Measurements from ENCODE around the gene PCDHB1. TPM values are rescaled to one million over a fixed set of nuclear protein-coding genes. Genes with fewer than 3 reads are reported as not detected.

Gene PCDHB1
- total RNA-seq, 1 donor from 2014 or later: not detected

DNA sequence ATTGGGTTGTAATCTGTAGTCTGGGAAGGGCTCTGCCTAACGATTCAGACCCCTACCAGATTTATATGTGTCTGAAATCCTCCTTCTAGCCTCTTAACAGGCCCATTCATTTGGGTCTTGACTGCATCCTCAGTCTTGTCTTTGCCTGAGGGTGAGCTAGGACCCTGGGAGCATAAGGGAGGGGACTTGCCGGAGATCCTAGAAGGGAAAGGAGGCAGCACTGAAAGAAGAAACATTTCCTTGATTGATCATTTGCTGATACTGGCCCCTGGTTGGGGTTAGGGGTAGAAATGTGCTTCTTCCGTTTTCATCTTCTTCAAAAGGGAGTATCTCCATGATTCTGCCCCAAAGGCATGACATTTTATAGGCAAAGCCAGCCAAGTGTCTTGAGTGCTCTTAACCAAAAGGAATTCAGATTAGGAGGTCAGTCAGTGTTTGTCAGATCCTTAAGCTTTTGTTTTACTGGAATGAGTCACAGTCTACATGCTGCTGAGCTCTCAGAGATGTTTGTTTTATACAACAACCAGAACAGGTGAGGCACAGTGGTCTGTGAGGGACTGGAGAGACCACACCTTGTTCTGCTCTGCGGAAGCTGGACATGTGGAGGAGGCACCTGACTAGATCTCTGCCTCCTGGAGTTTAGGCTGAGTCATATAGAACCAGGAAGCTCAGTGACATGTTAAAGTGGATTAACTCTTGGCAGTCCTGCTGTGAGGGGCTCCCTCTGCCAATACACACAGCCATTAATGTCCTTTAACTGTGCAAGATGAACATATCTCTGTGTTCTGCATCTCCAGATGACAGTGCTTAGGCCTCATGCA, 47.2 kb upstream of the PCDHB1 start:
- H3K36me3 Mint-ChIP-seq (ENCODE audit: low read depth, unreplicated experiment): peaks cover 3% of the 10 kb centered on the region
- no peak for FAIRE-seq
- no peaks in the 10 kb centered on the region for H3K4me1 ChIP-seq (ENCODE audit: insufficient read depth, low read length)
- no peaks in the 10 kb centered on the region for H3K79me2 ChIP-seq (ENCODE audit: insufficient read depth, low read length)
- no peak overlapping the region for H3K9ac ChIP-seq (ENCODE audit: low read length)
- H3K27me3 Mint-ChIP-seq (ENCODE audit: low read depth, unreplicated experiment): no peaks in the 10 kb centered on the region
- H3K4me1 Mint-ChIP-seq (ENCODE audit: low read depth, unreplicated experiment): peaks cover 14% of the 10 kb centered on the region
- no peaks in the 10 kb centered on the region for H3K36me3 ChIP-seq (ENCODE audit: insufficient read depth, low read length)
- no peak overlapping the region for H2AFZ ChIP-seq (ENCODE audit: low read depth, low read length)
- no peak overlapping the region for H3K27ac ChIP-seq (ENCODE audit: low read depth, low read length)
- no peak for TF ChIP-seq EZH2 (IDR thresholded peaks at IDR 0.05; ENCODE audit: insufficient read depth, low read length)
- TF ChIP-seq, protein P1, sequence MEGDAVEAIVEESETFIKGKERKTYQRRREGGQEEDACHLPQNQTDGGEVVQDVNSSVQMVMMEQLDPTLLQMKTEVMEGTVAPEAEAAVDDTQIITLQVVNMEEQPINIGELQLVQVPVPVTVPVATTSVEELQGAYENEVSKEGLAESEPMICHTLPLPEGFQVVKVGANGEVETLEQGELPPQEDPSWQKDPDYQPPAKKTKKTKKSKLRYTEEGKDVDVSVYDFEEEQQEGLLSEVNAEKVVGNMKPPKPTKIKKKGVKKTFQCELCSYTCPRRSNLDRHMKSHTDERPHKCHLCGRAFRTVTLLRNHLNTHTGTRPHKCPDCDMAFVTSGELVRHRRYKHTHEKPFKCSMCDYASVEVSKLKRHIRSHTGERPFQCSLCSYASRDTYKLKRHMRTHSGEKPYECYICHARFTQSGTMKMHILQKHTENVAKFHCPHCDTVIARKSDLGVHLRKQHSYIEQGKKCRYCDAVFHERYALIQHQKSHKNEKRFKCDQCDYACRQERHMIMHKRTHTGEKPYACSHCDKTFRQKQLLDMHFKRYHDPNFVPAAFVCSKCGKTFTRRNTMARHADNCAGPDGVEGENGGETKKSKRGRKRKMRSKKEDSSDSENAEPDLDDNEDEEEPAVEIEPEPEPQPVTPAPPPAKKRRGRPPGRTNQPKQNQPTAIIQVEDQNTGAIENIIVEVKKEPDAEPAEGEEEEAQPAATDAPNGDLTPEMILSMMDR (IDR thresholded peaks at IDR 0.05; ENCODE audit: insufficient read depth, low read depth, low read length): no peak
- no peak overlapping the region for H3K4me3 Mint-ChIP-seq (ENCODE audit: unreplicated experiment)
- H3K4me2 ChIP-seq (ENCODE audit: low read length): no peak overlapping the region
- peaks cover 2% of the 10 kb centered on the region for H3K9me3 Mint-ChIP-seq (ENCODE audit: unreplicated experiment)
- no peak for DNase-seq (ENCODE audit: low read depth)
- no peak overlapping the region for H3K4me3 ChIP-seq (ENCODE audit: insufficient read depth, low read depth, low read length)
- peak overlapping the region; percentile 26 for H3K27ac Mint-ChIP-seq (ENCODE audit: unreplicated experiment)
- no peaks in the 10 kb centered on the region for H3K27me3 ChIP-seq (ENCODE audit: insufficient read depth, low read length)
- no peaks in the 10 kb centered on the region for H4K20me1 ChIP-seq (ENCODE audit: insufficient read depth, low read length)
- no peaks in the 10 kb centered on the region for H3K9me3 ChIP-seq (ENCODE audit: insufficient read depth, low read depth, low read length)

GRCh38 chr5:141007791-141008190, 43.4 kb upstream of the PCDHB1 start:
- Histone ChIP-seq H3K27ac (ENCODE audit: low read depth, low read length) (no peak overlapping the region), H3K4me3 (ENCODE audit: insufficient read depth, low read depth, low read length) (no peak overlapping the region), H2AFZ (ENCODE audit: low read depth, low read length) (no peak overlapping the region), H3K9ac (ENCODE audit: low read length) (no peak overlapping the region), H3K36me3 (ENCODE audit: insufficient read depth, low read length) (no peaks in the 10 kb centered on the region), H3K27me3 (ENCODE audit: insufficient read depth, low read length) (no peaks in the 10 kb centered on the region), H3K9me3 (ENCODE audit: insufficient read depth, low read depth, low read length) (no peaks in the 10 kb centered on the region), H3K4me2 (ENCODE audit: low read length) (no peak overlapping the region), H3K4me1 (ENCODE audit: insufficient read depth, low read length) (no peaks in the 10 kb centered on the region), H4K20me1 (ENCODE audit: insufficient read depth, low read length) (no peaks in the 10 kb centered on the region), H3K79me2 (ENCODE audit: insufficient read depth, low read length) (no peaks in the 10 kb centered on the region)
- no peak for FAIRE-seq
- no peaks in the 10 kb centered on the region for H3K27me3 Mint-ChIP-seq (ENCODE audit: low read depth, unreplicated experiment)
- peaks cover 7% of the 10 kb centered on the region for H3K36me3 Mint-ChIP-seq (ENCODE audit: low read depth, unreplicated experiment)
- H3K4me3 Mint-ChIP-seq (ENCODE audit: unreplicated experiment): no peak overlapping the region
- TF ChIP-seq EZH2 (IDR thresholded peaks at IDR 0.05; ENCODE audit: insufficient read depth, low read length): no peak
- TF ChIP-seq, protein P1 (IDR thresholded peaks at IDR 0.05; ENCODE audit: insufficient read depth, low read depth, low read length): no peak
- no peak overlapping the region for H3K27ac Mint-ChIP-seq (ENCODE audit: unreplicated experiment)
- H3K9me3 Mint-ChIP-seq (ENCODE audit: unreplicated experiment): peaks cover 2% of the 10 kb centered on the region
- peaks cover 7% of the 10 kb centered on the region for H3K4me1 Mint-ChIP-seq (ENCODE audit: low read depth, unreplicated experiment)
- DNase-seq (ENCODE audit: low read depth): no peak

Data from astrocyte (in vitro differentiated cells and primary cell).